T-helper 17 cell (primary cell): ENCODE data around the gene GALNT2. TPM values are rescaled to one million over a fixed set of nuclear protein-coding genes. Genes with fewer than 3 reads are reported as not detected.
A peak's percentile ranks its signal among the peaks of the same experiment; 100 is the strongest.

Experiments used
- ATAC-seq: fragments of 150-1000 bp; cut with Tn5 transposase; 2 replicates; pipeline ENCODE4 v1.10.0; 2021; ENCODE audit warnings: mild to moderate bottlenecking, moderate library complexity
- DNase-seq, 3 donors: peaks; one replicate each; pipeline versions ENCODE4 v3.0.0 to v3.0.0-alpha.2; 2020 to 2021
- H3K9me3 ChIP-seq: one replicate; pipeline ENCODE4 v1.7.0; 2013; ENCODE audit warnings: low read length, mild to moderate bottlenecking; ENCODE audit not compliant: control insufficient read depth, poor library complexity, severe bottlenecking
- H3K27ac Mint-ChIP-seq: one replicate; pipeline ENCODE4 v1.8.0; 2022; ENCODE audit warnings: mild to moderate bottlenecking, moderate library complexity, mixed read lengths
- H3K27me3 Mint-ChIP-seq: one replicate; pipeline ENCODE4 v1.8.0; 2022; ENCODE audit warnings: mixed read lengths
- H3K36me3 Mint-ChIP-seq: one replicate; pipeline ENCODE4 v1.8.0; 2022; ENCODE audit warnings: low read depth, mixed read lengths
- H3K4me1 Mint-ChIP-seq: one replicate; pipeline ENCODE4 v1.8.0; 2022; ENCODE audit warnings: mild to moderate bottlenecking, mixed read lengths
- H3K4me3 Mint-ChIP-seq: one replicate; pipeline ENCODE4 v1.8.0; 2022; ENCODE audit warnings: mild to moderate bottlenecking, moderate library complexity, mixed read lengths
- total RNA-seq, 4 donors: library from RNA in 2 of 4; stranded (reverse) in 2 of 4; gene quantifications; one replicate each; pipeline ENCODE4 v1.2.3 and lab custom pipeline; 2022 to 2026

Gene GALNT2
- total RNA-seq, 2 donors from 2014 or later: 16.6 to 19.8 TPM

GRCh38 chr1:230233786-230234185 lies 166.7 kb downstream of the GALNT2 start:
- no peaks in the 10 kb centered on the region for H3K9me3 ChIP-seq
- H3K27ac Mint-ChIP-seq: no peak overlapping the region
- no peaks in the 10 kb centered on the region for H3K27me3 Mint-ChIP-seq
- H3K36me3 Mint-ChIP-seq: peaks cover 8% of the 10 kb centered on the region
- no peak for ATAC-seq
- peak overlapping the region; percentile 13 for H3K4me3 Mint-ChIP-seq
- H3K4me1 Mint-ChIP-seq: peaks cover 14% of the 10 kb centered on the region
- no peak for DNase-seq

- Mint-ChIP-seq H3K4me1 (peaks cover 13% of the 10 kb centered on the region), H3K27ac (no peak overlapping the region), H3K36me3 (peaks cover 8% of the 10 kb centered on the region), H3K4me3 (no peak overlapping the region), H3K27me3 (no peaks in the 10 kb centered on the region)
- no peaks in the 10 kb centered on the region for H3K9me3 ChIP-seq
- DNase-seq: no peak
- no peak for ATAC-seq
Observed at GRCh38 chr1:230235876-230236275, 168.8 kb downstream of the GALNT2 start.

GRCh38 chr1:230236301-230237008 lies 169.4 kb downstream of the GALNT2 start:
- no peaks in the 10 kb centered on the region for H3K9me3 ChIP-seq
- ATAC-seq (no peak), DNase-seq (no peak)
- H3K4me1 Mint-ChIP-seq: peaks cover 14% of the 10 kb centered on the region
- no peak overlapping the region for H3K27ac Mint-ChIP-seq
- H3K4me3 Mint-ChIP-seq: no peak overlapping the region
- peaks cover 9% of the 10 kb centered on the region for H3K36me3 Mint-ChIP-seq
- no peaks in the 10 kb centered on the region for H3K27me3 Mint-ChIP-seq

- H3K27ac Mint-ChIP-seq: no peak overlapping the region
- DNase-seq (no peak), ATAC-seq (no peak)
- no peaks in the 10 kb centered on the region for H3K9me3 ChIP-seq
- H3K36me3 Mint-ChIP-seq: peaks cover 9% of the 10 kb centered on the region
- no peak overlapping the region for H3K4me3 Mint-ChIP-seq
- H3K27me3 Mint-ChIP-seq: no peaks in the 10 kb centered on the region
- peaks cover 14% of the 10 kb centered on the region for H3K4me1 Mint-ChIP-seq
Observed at GRCh38 chr1:230237009-230237370, 170.0 kb downstream of the GALNT2 start.

- no peaks in the 10 kb centered on the region for H3K27me3 Mint-ChIP-seq
Observed at GRCh38 chr1:230237805-230238204, 170.8 kb downstream of the GALNT2 start.

GRCh38 chr1:230240446-230241086 lies 173.5 kb downstream of the GALNT2 start:
- no peak overlapping the region for H3K4me3 Mint-ChIP-seq
- no peak for DNase-seq
- H3K36me3 Mint-ChIP-seq: peaks cover 9% of the 10 kb centered on the region
- H3K9me3 ChIP-seq: no peaks in the 10 kb centered on the region
- no peak for ATAC-seq
- no peaks in the 10 kb centered on the region for H3K27me3 Mint-ChIP-seq
- no peak overlapping the region for H3K27ac Mint-ChIP-seq
- H3K4me1 Mint-ChIP-seq: peaks cover 10% of the 10 kb centered on the region

More at GRCh38 chr1:230237805-230238204, 170.8 kb downstream of the GALNT2 start:
- no peak overlapping the region for H3K4me3 Mint-ChIP-seq
- H3K27ac Mint-ChIP-seq: no peak overlapping the region
- ATAC-seq (no peak), DNase-seq (no peak)
- peaks cover 14% of the 10 kb centered on the region for H3K4me1 Mint-ChIP-seq
- H3K9me3 ChIP-seq: no peaks in the 10 kb centered on the region
- peaks cover 9% of the 10 kb centered on the region for H3K36me3 Mint-ChIP-seq

GRCh38 chr1:230242326-230242725 lies 175.3 kb downstream of the GALNT2 start:
- ATAC-seq: no peak
- no peak overlapping the region for H3K4me3 Mint-ChIP-seq
- no peaks in the 10 kb centered on the region for H3K27me3 Mint-ChIP-seq

GRCh38 chr1:230243146-230243545 lies 176.1 kb downstream of the GALNT2 start:
- Mint-ChIP-seq H3K27ac (peak overlapping the region; percentile 6), H3K4me1 (peaks cover 10% of the 10 kb centered on the region), H3K4me3 (no peak overlapping the region), H3K27me3 (no peaks in the 10 kb centered on the region), H3K36me3 (peaks cover 10% of the 10 kb centered on the region)
- H3K9me3 ChIP-seq: no peaks in the 10 kb centered on the region
- ATAC-seq (no peak), DNase-seq (no peak)

More at GRCh38 chr1:230242326-230242725, 175.3 kb downstream of the GALNT2 start:
- no peak for DNase-seq
- Mint-ChIP-seq H3K4me1 (peaks cover 10% of the 10 kb centered on the region), H3K27ac (no peak overlapping the region), H3K36me3 (peaks cover 10% of the 10 kb centered on the region)
- no peaks in the 10 kb centered on the region for H3K9me3 ChIP-seq

GRCh38 chr1:230243583-230244353 lies 176.7 kb downstream of the GALNT2 start:
- Mint-ChIP-seq H3K27me3 (no peaks in the 10 kb centered on the region), H3K36me3 (peaks cover 12% of the 10 kb centered on the region), H3K4me3 (no peak overlapping the region), H3K4me1 (peaks cover 10% of the 10 kb centered on the region), H3K27ac (peak overlapping the region; percentile 6)
- H3K9me3 ChIP-seq: no peaks in the 10 kb centered on the region
- no peak for DNase-seq
- no peak for ATAC-seq

- H3K36me3 Mint-ChIP-seq: peaks cover 8% of the 10 kb centered on the region
- no peak for DNase-seq
- H3K4me3 Mint-ChIP-seq: no peak overlapping the region
- no peak for ATAC-seq
- H3K27me3 Mint-ChIP-seq: no peaks in the 10 kb centered on the region
- peaks cover 4% of the 10 kb centered on the region for H3K4me1 Mint-ChIP-seq
- H3K27ac Mint-ChIP-seq: peak overlapping the region; percentile 67
- no peaks in the 10 kb centered on the region for H3K9me3 ChIP-seq
Observed at GRCh38 chr1:230246551-230246950, 179.5 kb downstream of the GALNT2 start.

- DNase-seq (no peak), ATAC-seq (no peak)
- H3K4me1 Mint-ChIP-seq: peaks cover 5% of the 10 kb centered on the region
- H3K9me3 ChIP-seq: no peaks in the 10 kb centered on the region
- peaks cover 10% of the 10 kb centered on the region for H3K36me3 Mint-ChIP-seq
- no peak overlapping the region for H3K4me3 Mint-ChIP-seq
- H3K27me3 Mint-ChIP-seq: no peaks in the 10 kb centered on the region
- H3K27ac Mint-ChIP-seq: no peak overlapping the region
Observed at GRCh38 chr1:230248016-230248888, 181.2 kb downstream of the GALNT2 start.

- ATAC-seq (no peak), DNase-seq (no peak)
- H3K4me3 Mint-ChIP-seq: no peak overlapping the region
- peaks cover 10% of the 10 kb centered on the region for H3K36me3 Mint-ChIP-seq
- peaks cover 5% of the 10 kb centered on the region for H3K4me1 Mint-ChIP-seq
- no peak overlapping the region for H3K27ac Mint-ChIP-seq
- no peaks in the 10 kb centered on the region for H3K27me3 Mint-ChIP-seq
- H3K9me3 ChIP-seq: no peaks in the 10 kb centered on the region
Observed at GRCh38 chr1:230248889-230249270, 181.8 kb downstream of the GALNT2 start.
